GM12878 (cell line): ENCODE measurements around the gene RTP1.

Source experiments
- CEBPB ChIP-seq, 2 experiments: fragments of 150-350 bp in 1 of 2; IDR thresholded peaks; 2 replicates each; pipeline ENCODE4 v1.6.1; 2012 to 2014; ENCODE audit warnings: low read depth in 2 of 2, low read length in 2 of 2, borderline replicate concordance in 1 of 2, inconsistent platforms in 1 of 2
- CTCF ChIP-seq, 3 experiments: IDR thresholded peaks in 2 of 3; conservative IDR thresholded peaks in 1 of 3; 2 replicates each; pipeline ENCODE4 v1.5.1; 2011; ENCODE audit warnings: low read depth in 3 of 3, low read length in 3 of 3, mild to moderate bottlenecking in 3 of 3, control low read depth in 2 of 3, moderate library complexity in 2 of 3, inconsistent platforms in 1 of 3, mixed read lengths in 1 of 3; ENCODE audit not compliant: control insufficient read depth in 2 of 3, insufficient read depth in 1 of 3; ENCODE audit errors: extremely low read depth in 1 of 3
- E2F4 ChIP-seq: IDR thresholded peaks from 2 replicates; pipeline ENCODE4 v1.6.1; 2012; ENCODE audit warnings: low read depth, low read length, improper control_type of control experiment
- EGR1 ChIP-seq, 2 experiments: IDR thresholded peaks; 1 replicate in 1 of 2; 2 replicates in 1 of 2; pipeline ENCODE4 v1.6.1; 2011 to 2012; ENCODE audit warnings: low read depth in 2 of 2, low read length in 2 of 2, borderline replicate concordance in 1 of 2, mild to moderate bottlenecking in 1 of 2, moderate library complexity in 1 of 2
- HDAC2 ChIP-seq: fragments of 200-600 bp; sonication (generic); IDR thresholded peaks from 2 replicates; pipeline ENCODE4 v1.6.1; 2017
- HDGF ChIP-seq: fragments of 450-650 bp; IDR thresholded peaks from 2 replicates; pipeline ENCODE4 v1.6.1; 2016; ENCODE audit warnings: antibody characterized with exemption
- JUNB ChIP-seq: IDR thresholded peaks from 2 replicates; pipeline ENCODE4 v1.6.1; 2016; ENCODE audit warnings: antibody characterized with exemption, mild to moderate bottlenecking
- POLR2A ChIP-seq: IDR thresholded peaks from 2 replicates; pipeline ENCODE4 v1.6.1; 2011; ENCODE audit warnings: low read depth, mild to moderate bottlenecking, low read length
- RAD21 ChIP-seq: IDR thresholded peaks from 2 replicates; pipeline ENCODE4 v1.6.1; 2011; ENCODE audit warnings: mild to moderate bottlenecking, low read depth, low read length, moderate library complexity; ENCODE audit not compliant: insufficient read depth
- SRF ChIP-seq, 2 experiments: IDR thresholded peaks; 2 replicates each; pipeline ENCODE4 v1.6.1; 2011; ENCODE audit warnings: low read depth in 2 of 2, low read length in 2 of 2, mild to moderate bottlenecking in 1 of 2, moderate library complexity in 1 of 2
- TAF1 ChIP-seq: IDR thresholded peaks from 2 replicates; pipeline ENCODE4 v1.6.1; 2011; ENCODE audit warnings: mild to moderate bottlenecking, low read depth, low read length, borderline replicate concordance
- YY1 ChIP-seq: IDR thresholded peaks from 2 replicates; pipeline ENCODE4 v1.6.1; 2011; ENCODE audit warnings: low read depth, mild to moderate bottlenecking, low read length
- ZNF24 ChIP-seq: fragments of 450-650 bp; IDR thresholded peaks from 2 replicates; pipeline ENCODE4 v1.6.1; 2017; ENCODE audit warnings: antibody characterized with exemption, mild to moderate bottlenecking

DNA sequence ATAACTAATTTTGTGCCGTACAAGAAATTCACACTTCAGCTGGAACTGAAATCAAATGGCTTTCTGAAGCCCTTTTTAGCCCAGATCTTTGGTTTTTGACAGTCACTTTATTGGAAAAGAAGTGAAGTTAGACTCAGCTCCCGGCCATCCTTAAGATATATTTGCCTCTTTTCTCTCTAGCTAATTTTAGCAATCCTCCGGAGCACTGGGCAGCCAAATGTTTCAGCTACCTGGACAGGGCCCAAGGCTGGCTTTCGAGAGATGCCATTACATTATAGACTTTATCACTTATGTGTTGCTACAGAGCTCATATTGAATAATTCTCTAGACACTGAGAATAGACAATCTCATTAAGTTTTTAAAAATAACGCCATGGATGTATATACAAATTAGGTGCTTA lies 29.5 kb upstream of the RTP1 start:
- no peak for TF ChIP-seq JUNB
- no peak for TF ChIP-seq HDGF
- TF ChIP-seq RAD21 = no peak
- TF ChIP-seq E2F4 = no peak
- TF ChIP-seq EGR1 (IDR thresholded peaks at IDR 0.05; ENCODE audit: borderline replicate concordance in 1 of 2, low read depth in 2 of 2, low read length in 2 of 2) = no peak
- TF ChIP-seq HDAC2 = no peak
- TF ChIP-seq POLR2A = no peak
- no peak for TF ChIP-seq YY1
- no peak for TF ChIP-seq CEBPB (IDR thresholded peaks at IDR 0.05; ENCODE audit: borderline replicate concordance in 1 of 2, low read depth in 2 of 2, low read length in 2 of 2)
- no peak for TF ChIP-seq SRF (IDR thresholded peaks at IDR 0.05; ENCODE audit: low read depth in 2 of 2, low read length in 2 of 2)
- TF ChIP-seq TAF1 = no peak
- TF ChIP-seq ZNF24 = no peak
- no peak for TF ChIP-seq CTCF (IDR thresholded peaks at IDR 0.05 in 2 of 3, conservative IDR thresholded peaks at IDR 0.05 in 1 of 3; ENCODE audit: control insufficient read depth in 2 of 3, extremely low read depth in 1 of 3, insufficient read depth in 1 of 3, low read depth in 3 of 3, low read length in 3 of 3)
